PFSK-1 (cell line): ENCODE results near the gene TRAIP.

Experiments
- POLR2AphosphoS5 ChIP-seq: IDR thresholded peaks from 2 replicates; pipeline ENCODE4 v1.6.1; 2012; ENCODE audit warnings: low read depth, mild to moderate bottlenecking, control low read depth, low read length, moderate library complexity
- TAF1 ChIP-seq: IDR thresholded peaks from 2 replicates; pipeline ENCODE4 v1.6.1; 2012; ENCODE audit warnings: low read length, control low read depth, borderline replicate concordance; ENCODE audit not compliant: insufficient read depth

- TF ChIP-seq TAF1, result no peak
- no peak for TF ChIP-seq POLR2AphosphoS5
Observed at GRCh38 chr3:49876567-49876966, 20.2 kb upstream of the TRAIP start.
